Measurements from ENCODE around the gene ASB4.

GRCh38 chr7:95527033-95527775 lies 41.5 kb downstream of the ASB4 start:
- peak; percentile 97 to 98 for TF ChIP-seq RAD21 (conservative IDR thresholded peaks at IDR 0.05 in 1 of 2, IDR thresholded peaks at IDR 0.05 in 1 of 2)
- TF ChIP-seq REST (IDR thresholded peaks at IDR 0.05) = no peak
- TF ChIP-seq ZC3H11A (IDR thresholded peaks at IDR 0.05) = no peak
- peak; percentile 98 for TF ChIP-seq SMC3 (IDR thresholded peaks at IDR 0.05)
- peak; percentile 94 for TF ChIP-seq CTCF (IDR thresholded peaks at IDR 0.05)
- TF ChIP-seq RCOR1 (IDR thresholded peaks at IDR 0.05; ENCODE audit: low read depth, low read length) = no peak
